ENCODE measurements around the gene ARID3B.
"Not testable (repeated sequence)": the region's sequence is repeated elsewhere in the genome, so short reads cannot be mapped to it uniquely, and the experiment has no call there.

The ARID3B gene

GRCh38 chr15:74535388-74536084 is 5.5 kb upstream of the ARID3B start:
- DNase-seq: no peak

DNA sequence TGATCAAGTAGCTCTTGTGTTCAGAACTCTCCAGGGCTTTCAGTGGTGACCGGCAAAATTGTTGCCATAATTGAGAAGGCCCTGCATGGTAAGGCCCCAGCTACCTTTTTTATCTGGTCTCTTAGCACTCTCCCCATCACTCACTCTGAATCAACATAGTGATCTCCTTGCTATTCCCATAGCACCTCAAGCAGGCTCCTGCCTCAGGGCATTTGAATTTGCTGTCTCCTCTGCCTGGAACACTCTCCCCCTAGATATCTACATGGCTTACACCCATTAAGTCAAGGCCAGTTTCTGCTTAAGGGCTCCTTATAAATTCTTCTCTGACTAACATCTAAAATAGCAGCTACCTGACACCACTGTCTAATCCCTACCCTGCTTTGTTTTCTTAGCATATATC is 3.3 kb upstream of the ARID3B start:
- DNase-seq: no peak

GRCh38 chr15:74539521-74539920 is 1.5 kb upstream of the ARID3B start:
- not testable (repeated sequence) for DNase-seq

DNA sequence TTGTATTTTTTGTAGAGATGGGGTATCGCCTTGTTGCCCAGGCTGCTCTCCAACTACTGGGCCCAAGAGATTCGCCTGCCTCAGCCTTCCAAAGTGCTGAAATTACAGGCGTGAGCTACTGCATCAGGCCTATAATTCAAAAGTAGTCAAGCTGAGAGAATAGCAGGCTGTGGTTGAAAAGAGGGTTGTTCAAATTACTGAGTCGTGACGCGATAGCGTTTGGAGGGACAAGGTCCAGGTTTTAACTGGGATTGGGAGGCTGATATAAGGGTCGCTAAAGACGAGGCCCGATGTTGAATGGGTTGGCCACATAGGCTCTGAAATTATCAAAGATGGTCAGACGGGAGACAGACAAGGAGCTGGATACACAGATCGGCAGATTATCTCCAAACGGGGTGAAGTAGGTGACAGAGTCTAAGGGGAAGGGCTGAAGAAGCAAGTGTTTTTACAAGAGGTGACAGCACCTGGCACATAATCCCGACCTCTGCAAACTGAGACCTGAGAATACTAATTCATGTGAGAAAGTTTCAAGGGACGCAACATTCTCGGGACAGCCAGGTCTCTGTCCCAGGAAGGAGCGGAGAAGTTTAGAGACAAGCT is 759 bp upstream of the ARID3B start:
- DNase-seq: no peak

DNA sequence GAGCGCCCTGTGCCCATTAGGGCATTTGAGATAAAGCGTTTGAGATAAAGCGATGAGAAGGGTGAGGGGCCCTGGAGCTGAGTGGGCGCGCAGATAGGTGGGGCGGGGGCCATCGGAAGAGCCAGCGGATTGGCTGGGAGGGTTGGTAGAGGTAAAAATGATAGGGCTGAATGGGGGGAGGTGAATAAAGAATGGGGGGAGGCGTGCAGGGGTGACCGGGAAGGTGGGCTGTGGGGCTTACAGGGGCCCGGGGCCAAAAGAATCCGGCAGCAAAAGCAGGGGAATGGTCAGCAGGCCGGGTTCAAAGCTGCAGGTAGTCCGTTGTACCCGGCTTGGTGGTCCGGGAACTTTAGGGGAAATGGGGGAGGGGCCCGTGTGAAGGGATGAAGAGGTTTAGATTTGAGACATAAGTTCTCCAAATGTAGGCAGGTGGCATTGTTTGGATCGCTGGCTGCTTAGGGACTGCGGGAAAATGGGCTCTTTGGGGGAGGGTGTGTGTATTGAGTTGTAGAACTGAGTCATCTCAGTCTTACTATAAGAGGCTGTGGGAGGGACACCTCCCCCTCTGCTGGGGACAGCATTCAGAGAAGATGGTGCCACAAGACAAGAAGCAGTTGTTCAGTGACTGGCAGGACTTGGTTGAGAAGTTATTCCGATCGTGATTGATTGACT is 610 bp downstream of the ARID3B start:
- DNase-seq: no peak

- no peak for DNase-seq
These were observed 1.4 kb downstream of the ARID3B start for GRCh38 chr15:74542166-74543042.

- no peak for DNase-seq
These were observed 2.0 kb downstream of the ARID3B start for GRCh38 chr15:74543043-74543422.

GRCh38 chr15:74543583-74543982 is 2.6 kb downstream of the ARID3B start:
- no peak for DNase-seq

DNA sequence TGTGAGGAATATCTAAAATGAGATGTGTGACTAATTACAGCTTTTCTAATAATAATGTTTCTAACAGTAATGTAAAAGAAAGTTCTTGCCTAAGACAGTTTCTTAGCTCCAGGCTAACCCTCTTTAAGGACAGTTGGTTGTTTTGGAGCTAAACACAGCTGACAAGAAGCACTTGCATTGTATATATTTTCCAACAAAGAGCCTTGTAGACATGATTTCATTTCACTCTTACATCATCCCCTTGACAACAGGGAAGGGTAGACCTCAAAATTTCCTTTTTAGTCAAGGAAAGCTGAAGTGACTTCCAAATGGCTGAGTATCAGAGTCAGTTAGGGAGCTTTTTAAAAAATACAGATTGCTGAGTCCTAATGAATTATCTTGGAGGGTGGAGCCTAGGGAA is 4.1 kb downstream of the ARID3B start:
- DNase-seq: no peak

DNA sequence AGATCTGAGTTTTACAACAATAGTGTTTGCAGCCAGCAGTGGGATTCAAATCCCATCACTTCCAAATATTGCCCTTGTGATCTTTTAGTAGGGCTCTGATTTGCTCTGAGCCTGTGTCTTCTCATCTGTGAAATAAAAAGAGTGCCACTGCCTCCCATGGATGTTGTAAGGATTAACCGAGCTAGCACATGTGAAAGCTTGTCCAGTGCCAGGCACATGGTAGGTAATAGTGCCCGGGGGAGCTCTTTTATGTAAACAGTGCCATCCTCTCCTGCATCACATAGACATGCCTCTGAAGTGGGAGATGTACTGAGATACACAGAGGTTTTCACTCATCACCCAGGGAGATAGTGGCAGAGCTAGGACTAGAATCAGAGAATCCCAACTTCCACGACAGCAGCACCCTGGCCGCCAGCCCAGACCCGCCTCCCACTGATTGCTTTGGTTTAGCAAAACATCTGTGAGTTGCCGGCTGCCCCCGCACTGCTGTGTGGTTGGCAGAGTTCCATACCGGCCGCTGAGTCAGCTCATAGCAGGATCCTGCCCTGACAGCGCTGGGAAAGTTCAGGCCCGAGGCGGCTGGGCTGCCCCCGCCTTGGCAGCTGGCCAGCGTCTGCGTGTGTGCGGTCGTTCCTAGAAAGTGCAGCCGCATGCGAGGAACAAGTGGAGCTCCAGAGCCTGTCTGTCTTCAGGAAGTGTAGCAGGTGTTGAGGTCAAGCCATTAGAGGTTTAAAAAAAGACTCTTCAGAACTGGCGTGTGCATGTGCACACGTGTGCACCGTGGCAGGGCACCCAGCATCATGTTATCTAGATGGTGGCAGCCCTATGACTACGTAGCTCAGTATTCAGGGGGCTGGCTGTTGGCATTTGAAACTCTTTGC is 5.0 kb downstream of the ARID3B start:
- DNase-seq: peak; percentile 87

GRCh38 chr15:74547616-74548015 is 6.6 kb downstream of the ARID3B start:
- no peak for DNase-seq

DNA sequence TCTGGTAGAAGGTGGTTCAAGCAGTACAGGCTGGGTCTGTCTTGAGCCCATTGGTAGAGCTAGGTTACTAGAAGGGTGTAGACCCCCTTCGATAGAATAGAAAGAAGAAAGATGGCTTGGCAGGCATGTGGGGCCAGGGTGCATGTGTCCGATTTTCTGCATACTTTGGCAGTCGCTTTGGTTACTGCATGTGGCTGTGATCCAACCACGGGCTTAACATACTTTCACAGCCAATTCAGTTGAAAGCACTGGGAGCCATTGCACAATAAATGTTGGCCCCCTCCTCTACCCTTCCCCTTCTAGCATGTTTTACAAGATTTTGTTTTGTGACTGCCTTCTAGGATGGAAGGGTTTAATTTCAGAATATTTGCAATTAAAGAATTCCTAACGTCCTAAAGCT is 7.2 kb downstream of the ARID3B start:
- DNase-seq: no peak

GRCh38 chr15:74549816-74550215 is 8.8 kb downstream of the ARID3B start:
- no peak for DNase-seq

DNA sequence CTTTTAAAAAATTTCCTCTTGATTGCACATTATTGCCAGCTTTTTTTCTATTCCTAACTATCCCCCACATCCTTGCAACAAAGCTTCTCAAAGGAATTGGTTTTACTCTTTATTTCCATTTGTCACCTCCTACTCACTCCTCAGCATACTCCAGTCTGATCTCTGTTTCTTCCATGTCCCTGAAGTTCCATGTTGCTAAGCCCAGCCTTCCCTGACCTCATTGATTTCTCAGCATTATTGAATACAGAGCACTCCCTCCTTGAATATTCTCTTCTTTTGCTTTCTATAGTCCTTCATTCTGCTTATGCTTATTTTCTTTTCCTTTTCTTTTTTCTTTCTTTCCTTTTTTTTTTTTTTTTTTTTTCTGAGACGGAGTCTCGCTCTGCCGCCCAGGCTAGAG is 10.7 kb downstream of the ARID3B start:
- no peak for DNase-seq

DNA sequence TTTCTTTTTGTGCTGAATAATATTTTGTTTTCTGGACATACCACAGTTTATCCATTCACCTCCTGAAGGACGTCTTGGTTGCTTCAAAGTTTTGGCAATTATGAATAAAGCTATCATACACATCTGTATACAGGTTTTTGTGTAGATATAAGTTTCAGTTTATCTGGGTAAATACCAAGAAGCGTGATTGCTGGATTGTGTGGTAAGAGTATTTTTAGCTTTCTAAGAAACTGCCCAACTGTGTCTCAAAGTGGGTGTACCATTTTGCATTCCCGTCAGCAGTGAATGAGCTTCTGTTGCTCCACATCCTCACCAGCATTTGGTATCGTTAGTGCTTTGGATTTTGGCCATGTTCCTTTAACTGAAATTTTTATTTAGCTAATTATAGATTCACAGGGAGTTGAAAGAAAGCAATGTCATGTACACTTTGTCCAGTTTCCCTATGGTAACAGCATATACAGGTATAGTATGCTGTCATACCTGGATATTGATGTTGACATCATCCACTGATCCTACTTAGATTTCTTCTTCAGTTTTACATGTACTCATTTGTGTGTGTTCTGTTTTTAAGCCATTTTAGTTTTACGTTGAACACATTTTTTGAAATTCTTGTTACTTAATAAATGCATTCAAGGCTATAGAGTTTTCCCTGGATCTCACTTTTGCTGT is 11.9 kb downstream of the ARID3B start:
- DNase-seq: no peak

- no peak for DNase-seq
These were observed 14.2 kb downstream of the ARID3B start for GRCh38 chr15:74555192-74555591.

DNA sequence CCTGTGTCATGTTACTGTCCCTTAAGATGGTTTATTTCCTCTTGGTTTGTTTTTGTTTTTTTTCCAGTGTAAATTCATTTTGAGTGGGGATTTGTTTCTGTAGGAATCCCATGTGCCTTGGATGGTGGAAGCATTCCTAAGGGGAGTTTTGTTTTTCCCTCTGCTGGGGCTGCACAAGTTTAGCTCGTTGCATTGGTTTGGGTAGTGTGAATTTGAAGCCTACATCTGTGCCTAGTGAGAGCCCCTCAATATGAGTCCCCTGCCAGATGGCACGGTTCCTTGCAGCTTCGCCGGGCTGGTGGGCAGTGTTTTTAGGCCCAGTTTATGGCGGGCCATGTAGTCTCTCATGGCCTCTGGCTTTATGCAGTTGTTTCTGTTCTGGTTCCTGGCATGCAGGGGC is 17.7 kb downstream of the ARID3B start:
- no peak for DNase-seq

- no peak for DNase-seq
These were observed 22.4 kb downstream of the ARID3B start for GRCh38 chr15:74563442-74563841.

DNA sequence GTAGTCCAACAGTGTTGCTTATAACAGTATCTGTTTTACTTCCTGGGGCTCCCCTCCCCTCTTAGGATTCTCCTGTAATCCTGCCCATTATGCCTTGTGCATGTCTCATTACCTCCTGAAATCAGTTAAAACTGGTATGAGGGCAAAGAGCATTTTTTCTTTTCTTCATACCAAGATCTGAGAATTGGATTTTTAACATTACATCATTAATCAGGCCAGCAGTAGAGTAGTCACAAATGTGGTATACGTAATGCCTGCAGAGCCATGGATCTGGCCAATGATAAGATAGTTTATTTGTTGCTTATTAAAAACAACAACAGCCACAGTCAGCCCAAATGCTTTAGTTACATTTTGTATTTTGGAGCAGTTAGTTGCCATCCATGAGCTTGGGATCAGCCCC is 23.2 kb downstream of the ARID3B start:
- no peak for DNase-seq

DNA sequence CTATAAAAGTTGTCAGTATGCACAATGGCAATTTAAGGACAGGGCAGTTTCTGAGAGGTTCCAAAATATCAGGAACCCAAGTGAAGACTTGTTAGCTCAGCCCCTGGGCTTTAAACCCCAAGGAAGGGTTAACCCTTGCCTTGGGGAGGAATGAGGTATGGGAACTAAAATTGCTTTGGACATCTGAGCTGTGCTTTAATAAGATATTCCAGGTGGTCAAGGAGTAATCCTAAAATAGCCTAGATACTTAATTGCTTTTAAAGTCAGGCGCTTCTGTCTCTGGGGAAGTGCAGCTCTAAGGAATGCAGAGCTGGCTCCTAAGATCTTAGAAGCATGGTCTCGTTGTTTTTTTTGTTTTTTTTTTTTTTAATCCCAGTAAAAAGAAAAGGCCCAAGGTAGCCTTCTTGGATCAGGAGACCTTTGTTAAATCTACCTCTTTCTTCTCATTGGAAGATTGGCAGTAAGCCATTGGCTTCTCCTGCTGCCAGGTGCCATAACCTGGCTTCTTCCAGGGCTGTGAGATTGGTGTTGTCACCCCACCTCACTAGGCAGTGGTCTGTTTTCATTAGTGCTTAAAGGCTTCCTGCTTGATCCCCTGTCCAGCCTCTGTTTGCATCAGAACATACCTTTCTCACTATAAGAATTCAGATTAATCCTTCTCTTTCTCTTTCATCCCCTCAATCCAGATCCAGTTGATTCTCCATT is 24.5 kb downstream of the ARID3B start:
- DNase-seq: no peak

GRCh38 chr15:74568594-74568993 is 27.6 kb downstream of the ARID3B start:
- no peak for DNase-seq
